ENCODE data around the gene NUF2.

- TF ChIP-seq CTCF (IDR thresholded peaks at IDR 0.05; ENCODE audit: insufficient read depth, low read length, poor library complexity, severe bottlenecking) = no peak
- no peak for TF ChIP-seq EZH2phosphoT487 (conservative IDR thresholded peaks at IDR 0.05; ENCODE audit: low read length)
Observed at GRCh38 chr1:163346326-163346870, 24.6 kb downstream of the NUF2 start.
